Activated naive CD8-positive, alpha-beta T cell (primary cell): ENCODE results near the gene RPS6KA2.

Experiments
- H3K27ac Mint-ChIP-seq: one replicate; pipeline ENCODE4 v1.8.0; 2021; ENCODE audit warnings: mixed read lengths
- H3K27me3 Mint-ChIP-seq: one replicate; pipeline ENCODE4 v1.8.0; 2021; ENCODE audit warnings: mixed read lengths
- H3K36me3 Mint-ChIP-seq: one replicate; pipeline ENCODE4 v1.8.0; 2021; ENCODE audit warnings: mixed read lengths
- H3K4me1 Mint-ChIP-seq: one replicate; pipeline ENCODE4 v1.8.0; 2021; ENCODE audit warnings: low read depth, mixed read lengths
- H3K4me3 Mint-ChIP-seq: one replicate; pipeline ENCODE4 v1.8.0; 2021; ENCODE audit warnings: mild to moderate bottlenecking, mixed read lengths
- H3K9me3 Mint-ChIP-seq: one replicate; pipeline ENCODE4 v1.8.0; 2021; ENCODE audit warnings: low read depth, mixed read lengths

RPS6KA2 gene

GRCh38 chr6:166494101-166494441, 133.0 kb downstream of the RPS6KA2 start:
- H3K4me1 Mint-ChIP-seq = peaks cover 10% of the 10 kb centered on the region
- H3K4me3 Mint-ChIP-seq = no peak overlapping the region
- H3K27me3 Mint-ChIP-seq = no peaks in the 10 kb centered on the region
- no peak overlapping the region for H3K27ac Mint-ChIP-seq
- H3K9me3 Mint-ChIP-seq = no peaks in the 10 kb centered on the region
- peaks cover 6% of the 10 kb centered on the region for H3K36me3 Mint-ChIP-seq

GRCh38 chr6:166493427-166494100, 133.5 kb downstream of the RPS6KA2 start:
- Mint-ChIP-seq H3K36me3 (peaks cover 6% of the 10 kb centered on the region), H3K4me3 (no peak overlapping the region), H3K4me1 (peaks cover 10% of the 10 kb centered on the region), H3K27ac (no peak overlapping the region), H3K9me3 (no peaks in the 10 kb centered on the region), H3K27me3 (no peaks in the 10 kb centered on the region)

GRCh38 chr6:166492092-166492741, 134.8 kb downstream of the RPS6KA2 start:
- Mint-ChIP-seq H3K27ac (no peak overlapping the region), H3K4me1 (peaks cover 24% of the 10 kb centered on the region), H3K9me3 (no peaks in the 10 kb centered on the region), H3K36me3 (peaks cover 9% of the 10 kb centered on the region), H3K4me3 (no peak overlapping the region), H3K27me3 (no peaks in the 10 kb centered on the region)

- Mint-ChIP-seq H3K27ac (no peak overlapping the region), H3K36me3 (peaks cover 7% of the 10 kb centered on the region)
Measured at GRCh38 chr6:166490671-166491500, 136.2 kb downstream of the RPS6KA2 start.

GRCh38 chr6:166489301-166490155, 137.5 kb downstream of the RPS6KA2 start:
- H3K4me1 Mint-ChIP-seq = peaks cover 22% of the 10 kb centered on the region
- peaks cover 7% of the 10 kb centered on the region for H3K36me3 Mint-ChIP-seq
- peak overlapping the region; percentile 52 for H3K4me3 Mint-ChIP-seq
- H3K27me3 Mint-ChIP-seq = no peaks in the 10 kb centered on the region
- no peaks in the 10 kb centered on the region for H3K9me3 Mint-ChIP-seq
- peak overlapping the region; percentile 83 for H3K27ac Mint-ChIP-seq

More at GRCh38 chr6:166490671-166491500, 136.2 kb downstream of the RPS6KA2 start:
- Mint-ChIP-seq H3K27me3 (no peaks in the 10 kb centered on the region), H3K4me3 (no peak overlapping the region), H3K4me1 (peaks cover 26% of the 10 kb centered on the region), H3K9me3 (no peaks in the 10 kb centered on the region)

GRCh38 chr6:166488701-166489100, 138.3 kb downstream of the RPS6KA2 start:
- H3K27me3 Mint-ChIP-seq = no peaks in the 10 kb centered on the region
- peaks cover 22% of the 10 kb centered on the region for H3K4me1 Mint-ChIP-seq
- peak overlapping the region; percentile 99 for H3K27ac Mint-ChIP-seq
- H3K9me3 Mint-ChIP-seq = no peaks in the 10 kb centered on the region
- peaks cover 7% of the 10 kb centered on the region for H3K36me3 Mint-ChIP-seq
- no peak overlapping the region for H3K4me3 Mint-ChIP-seq

- H3K36me3 Mint-ChIP-seq = peaks cover 7% of the 10 kb centered on the region
Measured at GRCh38 chr6:166488076-166488685, 138.9 kb downstream of the RPS6KA2 start.

GRCh38 chr6:166487148-166487547, 139.9 kb downstream of the RPS6KA2 start:
- Mint-ChIP-seq H3K27ac (peak overlapping the region; percentile 99), H3K4me3 (peak overlapping the region; percentile 84), H3K4me1 (peaks cover 22% of the 10 kb centered on the region), H3K27me3 (no peaks in the 10 kb centered on the region), H3K36me3 (peaks cover 7% of the 10 kb centered on the region), H3K9me3 (no peaks in the 10 kb centered on the region)

More at GRCh38 chr6:166488076-166488685, 138.9 kb downstream of the RPS6KA2 start:
- H3K4me1 Mint-ChIP-seq = peaks cover 22% of the 10 kb centered on the region
- peak overlapping the region; percentile 99 for H3K27ac Mint-ChIP-seq
- H3K27me3 Mint-ChIP-seq = no peaks in the 10 kb centered on the region
- H3K4me3 Mint-ChIP-seq = peak overlapping the region; percentile 84
- H3K9me3 Mint-ChIP-seq = no peaks in the 10 kb centered on the region

- peaks cover 6% of the 10 kb centered on the region for H3K36me3 Mint-ChIP-seq
- H3K27ac Mint-ChIP-seq = no peak overlapping the region
- no peaks in the 10 kb centered on the region for H3K27me3 Mint-ChIP-seq
- H3K4me1 Mint-ChIP-seq = peaks cover 22% of the 10 kb centered on the region
- no peak overlapping the region for H3K4me3 Mint-ChIP-seq
- no peaks in the 10 kb centered on the region for H3K9me3 Mint-ChIP-seq
Measured at GRCh38 chr6:166486536-166486880, 140.5 kb downstream of the RPS6KA2 start.

- peaks cover 5% of the 10 kb centered on the region for H3K36me3 Mint-ChIP-seq
- H3K27me3 Mint-ChIP-seq = no peaks in the 10 kb centered on the region
- no peak overlapping the region for H3K27ac Mint-ChIP-seq
Measured at GRCh38 chr6:166485651-166486535, 141.2 kb downstream of the RPS6KA2 start.

GRCh38 chr6:166484863-166485262, 142.2 kb downstream of the RPS6KA2 start:
- Mint-ChIP-seq H3K27me3 (no peaks in the 10 kb centered on the region), H3K36me3 (peaks cover 3% of the 10 kb centered on the region), H3K9me3 (no peaks in the 10 kb centered on the region), H3K4me3 (no peak overlapping the region), H3K27ac (no peak overlapping the region), H3K4me1 (peaks cover 19% of the 10 kb centered on the region)

More at GRCh38 chr6:166485651-166486535, 141.2 kb downstream of the RPS6KA2 start:
- H3K4me3 Mint-ChIP-seq = no peak overlapping the region
- no peaks in the 10 kb centered on the region for H3K9me3 Mint-ChIP-seq
- H3K4me1 Mint-ChIP-seq = peaks cover 22% of the 10 kb centered on the region

- Mint-ChIP-seq H3K36me3 (peaks cover 6% of the 10 kb centered on the region), H3K27me3 (no peaks in the 10 kb centered on the region), H3K9me3 (no peaks in the 10 kb centered on the region), H3K4me3 (no peak overlapping the region), H3K27ac (no peak overlapping the region), H3K4me1 (peaks cover 16% of the 10 kb centered on the region)
Measured at GRCh38 chr6:166483573-166484250, 143.3 kb downstream of the RPS6KA2 start.

GRCh38 chr6:166483026-166483425, 144.0 kb downstream of the RPS6KA2 start:
- no peaks in the 10 kb centered on the region for H3K9me3 Mint-ChIP-seq
- H3K4me1 Mint-ChIP-seq = peaks cover 11% of the 10 kb centered on the region
- no peaks in the 10 kb centered on the region for H3K27me3 Mint-ChIP-seq
- H3K4me3 Mint-ChIP-seq = no peak overlapping the region
- H3K36me3 Mint-ChIP-seq = peaks cover 4% of the 10 kb centered on the region
- H3K27ac Mint-ChIP-seq = no peak overlapping the region
